ENCODE measurements around the gene TAF11L2. TPM values are rescaled to one million over a fixed set of nuclear protein-coding genes. Genes with fewer than 3 reads are reported as not detected.
"Not testable (repeated sequence)": the region's sequence is repeated elsewhere in the genome, so short reads cannot be mapped to it uniquely, and the experiment has no call there.

Gene TAF11L2
- total RNA-seq, 2 experiments from 2014 or later = not detected

- POLR2A ChIA-PET = no interaction called here
- ATAC-seq (ENCODE audit: poor library complexity) (no peak), DNase-seq (no peak)
- H3K27ac ChIP-seq (ENCODE audit: low read depth in 1 of 2, low read length in 2 of 2) = no peak overlapping the region
- H3K4me3 ChIP-seq (ENCODE audit: low read length) = no peak overlapping the region
- no peaks in the 10 kb centered on the region for H3K4me1 ChIP-seq (ENCODE audit: insufficient read depth, low read length)
- H3K4me3 Mint-ChIP-seq = no peak overlapping the region
- no peaks in the 10 kb centered on the region for H3K36me3 ChIP-seq (ENCODE audit: insufficient read depth, low read length)
- intact Hi-C loops (cut with DNase I, micrococcal nuclease) = no loop called here
- H3K27ac Mint-ChIP-seq = no peak overlapping the region
- TF ChIP-seq, protein P1, sequence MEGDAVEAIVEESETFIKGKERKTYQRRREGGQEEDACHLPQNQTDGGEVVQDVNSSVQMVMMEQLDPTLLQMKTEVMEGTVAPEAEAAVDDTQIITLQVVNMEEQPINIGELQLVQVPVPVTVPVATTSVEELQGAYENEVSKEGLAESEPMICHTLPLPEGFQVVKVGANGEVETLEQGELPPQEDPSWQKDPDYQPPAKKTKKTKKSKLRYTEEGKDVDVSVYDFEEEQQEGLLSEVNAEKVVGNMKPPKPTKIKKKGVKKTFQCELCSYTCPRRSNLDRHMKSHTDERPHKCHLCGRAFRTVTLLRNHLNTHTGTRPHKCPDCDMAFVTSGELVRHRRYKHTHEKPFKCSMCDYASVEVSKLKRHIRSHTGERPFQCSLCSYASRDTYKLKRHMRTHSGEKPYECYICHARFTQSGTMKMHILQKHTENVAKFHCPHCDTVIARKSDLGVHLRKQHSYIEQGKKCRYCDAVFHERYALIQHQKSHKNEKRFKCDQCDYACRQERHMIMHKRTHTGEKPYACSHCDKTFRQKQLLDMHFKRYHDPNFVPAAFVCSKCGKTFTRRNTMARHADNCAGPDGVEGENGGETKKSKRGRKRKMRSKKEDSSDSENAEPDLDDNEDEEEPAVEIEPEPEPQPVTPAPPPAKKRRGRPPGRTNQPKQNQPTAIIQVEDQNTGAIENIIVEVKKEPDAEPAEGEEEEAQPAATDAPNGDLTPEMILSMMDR (IDR thresholded peaks at IDR 0.05) = no peak
- CTCF ChIA-PET = no interaction called here
- peaks cover 0 to 5% of the 10 kb centered on the region in 2 experiments for H3K9me3 ChIP-seq (ENCODE audit: control insufficient read depth in 1 of 2, insufficient read depth in 1 of 2, low read length in 2 of 2)
- H3K36me3 Mint-ChIP-seq (ENCODE audit: low read depth) = no peaks in the 10 kb centered on the region
- H3K9me3 Mint-ChIP-seq = no peaks in the 10 kb centered on the region
- H3K27me3 Mint-ChIP-seq = no peaks in the 10 kb centered on the region
- no peaks in the 10 kb centered on the region for H3K4me1 Mint-ChIP-seq (ENCODE audit: low read depth)
- H3K27me3 ChIP-seq (ENCODE audit: control insufficient read depth in 1 of 2, insufficient read depth in 2 of 2, low read length in 2 of 2) = no peaks in the 10 kb centered on the region
These were observed 15.2 kb upstream of the TAF11L2 start for GRCh38 chr5:17482790-17483189.

GRCh38 chr5:17486464-17487173 lies 11.4 kb upstream of the TAF11L2 start:
- intact Hi-C loops (cut with DNase I, micrococcal nuclease); H3K9me3 Mint-ChIP-seq; H3K4me3 ChIP-seq (ENCODE audit: low read length); H3K36me3 Mint-ChIP-seq (ENCODE audit: low read depth); H3K36me3 ChIP-seq (ENCODE audit: insufficient read depth, low read length); ATAC-seq (ENCODE audit: poor library complexity); H3K4me3 Mint-ChIP-seq; CTCF ChIA-PET; H3K27ac ChIP-seq (ENCODE audit: low read depth in 1 of 2, low read length in 2 of 2); H3K27me3 Mint-ChIP-seq; H3K4me1 ChIP-seq (ENCODE audit: insufficient read depth, low read length); DNase-seq; H3K27me3 ChIP-seq (ENCODE audit: control insufficient read depth in 1 of 2, insufficient read depth in 2 of 2, low read length in 2 of 2); H3K27ac Mint-ChIP-seq; POLR2A ChIA-PET; H3K4me1 Mint-ChIP-seq (ENCODE audit: low read depth): not testable (repeated sequence)
- peaks cover 0 to 11% of the 10 kb centered on the region in 2 experiments for H3K9me3 ChIP-seq (ENCODE audit: control insufficient read depth in 1 of 2, insufficient read depth in 1 of 2, low read length in 2 of 2)

- H3K9me3 ChIP-seq (ENCODE audit: control insufficient read depth in 1 of 2, insufficient read depth in 1 of 2, low read length in 2 of 2) = peaks cover 0 to 15% of the 10 kb centered on the region in 2 experiments
- DNase-seq = no peak
- no peak overlapping the region for H3K4me3 ChIP-seq (ENCODE audit: low read length)
- Mint-ChIP-seq H3K27ac (no peak overlapping the region), H3K36me3 (ENCODE audit: low read depth) (no peaks in the 10 kb centered on the region), H3K27me3 (no peaks in the 10 kb centered on the region), H3K4me3 (no peak overlapping the region), H3K9me3 (no peaks in the 10 kb centered on the region), H3K4me1 (ENCODE audit: low read depth) (no peaks in the 10 kb centered on the region)
- TF ChIP-seq, protein P1 (IDR thresholded peaks at IDR 0.05) = no peak
- ChIA-PET CTCF (no interaction called here), POLR2A (no interaction called here)
- ATAC-seq (ENCODE audit: poor library complexity) = no peak
- H3K27me3 ChIP-seq (ENCODE audit: control insufficient read depth in 1 of 2, insufficient read depth in 2 of 2, low read length in 2 of 2) = no peaks in the 10 kb centered on the region
- H3K27ac ChIP-seq (ENCODE audit: low read depth in 1 of 2, low read length in 2 of 2) = no peak overlapping the region
- no peaks in the 10 kb centered on the region for H3K4me1 ChIP-seq (ENCODE audit: insufficient read depth, low read length)
- H3K36me3 ChIP-seq (ENCODE audit: insufficient read depth, low read length) = no peaks in the 10 kb centered on the region
- intact Hi-C loops (cut with DNase I, micrococcal nuclease) = no loop called here
These were observed 10.9 kb upstream of the TAF11L2 start for GRCh38 chr5:17487174-17487512.

GRCh38 chr5:17491257-17491656 lies 6.8 kb upstream of the TAF11L2 start:
- H3K4me1 Mint-ChIP-seq (ENCODE audit: low read depth); H3K27me3 ChIP-seq (ENCODE audit: control insufficient read depth in 1 of 2, insufficient read depth in 2 of 2, low read length in 2 of 2); intact Hi-C loops (cut with DNase I, micrococcal nuclease); H3K9me3 Mint-ChIP-seq; CTCF ChIA-PET; H3K27ac ChIP-seq (ENCODE audit: low read depth in 1 of 2, low read length in 2 of 2); H3K36me3 Mint-ChIP-seq (ENCODE audit: low read depth); ATAC-seq (ENCODE audit: poor library complexity); H3K27me3 Mint-ChIP-seq; H3K27ac Mint-ChIP-seq; H3K4me3 Mint-ChIP-seq; DNase-seq; POLR2A ChIA-PET; H3K4me3 ChIP-seq (ENCODE audit: low read length); H3K4me1 ChIP-seq (ENCODE audit: insufficient read depth, low read length); H3K36me3 ChIP-seq (ENCODE audit: insufficient read depth, low read length): not testable (repeated sequence)
- peaks cover 4 to 10% of the 10 kb centered on the region in 2 experiments for H3K9me3 ChIP-seq (ENCODE audit: control insufficient read depth in 1 of 2, insufficient read depth in 1 of 2, low read length in 2 of 2)
